ENCODE data around the gene ZFP36.
"Not testable (repeated sequence)": the region's sequence is repeated elsewhere in the genome, so short reads cannot be mapped to it uniquely, and the experiment has no call there.

ZFP36 gene

GRCh38 chr19:39379366-39379765 is 27.3 kb upstream of the ZFP36 start:
- peaks cover 76% of the 10 kb centered on the region for H3K36me3 ChIP-seq (replicated peaks)
- DNase-seq (ENCODE audit: low spot score in 2 of 2); H3K4me1 ChIP-seq; H3K9me3 ChIP-seq; H3K27me3 ChIP-seq (ENCODE audit: low read depth); in situ Hi-C loops (cut with MboI; ENCODE audit: low sequenced_read_pairs); H3K4me3 ChIP-seq: not testable (repeated sequence)

- H3K4me1 ChIP-seq: no peaks in the 10 kb centered on the region
- H3K36me3 ChIP-seq (replicated peaks): peaks cover 78% of the 10 kb centered on the region
- no peak overlapping the region for H3K4me3 ChIP-seq
- DNase-seq (ENCODE audit: low spot score in 2 of 2): no peak
- H3K9me3 ChIP-seq: no peaks in the 10 kb centered on the region
- H3K27me3 ChIP-seq (ENCODE audit: low read depth): no peaks in the 10 kb centered on the region
- in situ Hi-C loops (cut with MboI; ENCODE audit: low sequenced_read_pairs): no loop called here
These were observed 26.7 kb upstream of the ZFP36 start for GRCh38 chr19:39379865-39380396.

GRCh38 chr19:39380521-39381502 is 25.8 kb upstream of the ZFP36 start:
- Histone ChIP-seq H3K27me3 (ENCODE audit: low read depth) (no peaks in the 10 kb centered on the region), H3K4me1 (no peaks in the 10 kb centered on the region), H3K9me3 (no peaks in the 10 kb centered on the region), H3K4me3 (no peak overlapping the region), H3K36me3 (replicated peaks) (peaks cover 81% of the 10 kb centered on the region)
- DNase-seq (ENCODE audit: low spot score in 2 of 2): no peak
- in situ Hi-C loops (cut with MboI; ENCODE audit: low sequenced_read_pairs): no loop called here

GRCh38 chr19:39381910-39382611 is 24.6 kb upstream of the ZFP36 start:
- in situ Hi-C loops (cut with MboI; ENCODE audit: low sequenced_read_pairs): no loop called here
- no peak for DNase-seq (ENCODE audit: low spot score in 2 of 2)
- Histone ChIP-seq H3K4me1 (no peaks in the 10 kb centered on the region), H3K27me3 (ENCODE audit: low read depth) (no peaks in the 10 kb centered on the region), H3K4me3 (no peak overlapping the region), H3K36me3 (replicated peaks) (peaks cover 81% of the 10 kb centered on the region), H3K9me3 (no peaks in the 10 kb centered on the region)

- Histone ChIP-seq H3K4me1 (no peaks in the 10 kb centered on the region), H3K27me3 (ENCODE audit: low read depth) (no peaks in the 10 kb centered on the region), H3K36me3 (replicated peaks) (peaks cover 79% of the 10 kb centered on the region), H3K4me3 (no peak overlapping the region), H3K9me3 (no peaks in the 10 kb centered on the region)
- DNase-seq (ENCODE audit: low spot score in 2 of 2): no peak
- in situ Hi-C loops (cut with MboI; ENCODE audit: low sequenced_read_pairs): no loop called here
These were observed 23.4 kb upstream of the ZFP36 start for GRCh38 chr19:39382991-39383828.

- Histone ChIP-seq H3K9me3 (no peaks in the 10 kb centered on the region), H3K36me3 (replicated peaks) (peaks cover 72% of the 10 kb centered on the region), H3K4me3 (no peak overlapping the region), H3K4me1 (no peaks in the 10 kb centered on the region; the same call in 1 of the 2 replicates), H3K27me3 (ENCODE audit: low read depth) (no peaks in the 10 kb centered on the region)
- DNase-seq (ENCODE audit: low spot score in 2 of 2): no peak
- in situ Hi-C loops (cut with MboI; ENCODE audit: low sequenced_read_pairs): no loop called here
These were observed 21.6 kb upstream of the ZFP36 start for GRCh38 chr19:39384839-39385568.

- H3K9me3 ChIP-seq: no peaks in the 10 kb centered on the region
- no peaks in the 10 kb centered on the region for H3K27me3 ChIP-seq (ENCODE audit: low read depth)
- in situ Hi-C loops (cut with MboI; ENCODE audit: low sequenced_read_pairs): no loop called here
- no peak overlapping the region for H3K4me3 ChIP-seq
- DNase-seq (ENCODE audit: low spot score in 2 of 2): no peak
- H3K4me1 ChIP-seq: no peaks in the 10 kb centered on the region; the same call in 1 of the 2 replicates
- H3K36me3 ChIP-seq (replicated peaks): peaks cover 63% of the 10 kb centered on the region
These were observed 20.8 kb upstream of the ZFP36 start for GRCh38 chr19:39385629-39386411.

GRCh38 chr19:39386557-39386956 is 20.1 kb upstream of the ZFP36 start:
- DNase-seq (ENCODE audit: low spot score in 2 of 2): no peak
- Histone ChIP-seq H3K36me3 (replicated peaks) (peaks cover 56% of the 10 kb centered on the region), H3K4me1 (no peaks in the 10 kb centered on the region; the same call in 1 of the 2 replicates), H3K9me3 (no peaks in the 10 kb centered on the region), H3K27me3 (ENCODE audit: low read depth) (no peaks in the 10 kb centered on the region), H3K4me3 (no peak overlapping the region)
- in situ Hi-C loops (cut with MboI; ENCODE audit: low sequenced_read_pairs): no loop called here

- Histone ChIP-seq H3K27me3 (ENCODE audit: low read depth) (no peaks in the 10 kb centered on the region), H3K36me3 (replicated peaks) (peaks cover 53% of the 10 kb centered on the region), H3K9me3 (no peaks in the 10 kb centered on the region), H3K4me1 (peaks cover 3% of the 10 kb centered on the region; the same call in 1 of the 2 replicates), H3K4me3 (no peak overlapping the region)
- in situ Hi-C loops (cut with MboI; ENCODE audit: low sequenced_read_pairs): no loop called here
- no peak for DNase-seq (ENCODE audit: low spot score in 2 of 2)
These were observed 18.0 kb upstream of the ZFP36 start for GRCh38 chr19:39388657-39389056.

GRCh38 chr19:39389631-39390414 is 16.8 kb upstream of the ZFP36 start:
- Histone ChIP-seq H3K4me3 (peak overlapping the region; percentile 90), H3K9me3 (no peaks in the 10 kb centered on the region), H3K36me3 (replicated peaks) (peaks cover 53% of the 10 kb centered on the region), H3K27me3 (ENCODE audit: low read depth) (no peaks in the 10 kb centered on the region), H3K4me1 (peaks cover 3% of the 10 kb centered on the region; the same call in 1 of the 2 replicates)
- in situ Hi-C loops (cut with MboI; ENCODE audit: low sequenced_read_pairs): no loop called here
- DNase-seq (ENCODE audit: low spot score in 2 of 2): no peak

- H3K27me3 ChIP-seq (ENCODE audit: low read depth): no peaks in the 10 kb centered on the region
- in situ Hi-C loops (cut with MboI; ENCODE audit: low sequenced_read_pairs): no loop called here
- DNase-seq (ENCODE audit: low spot score in 2 of 2): no peak
- H3K36me3 ChIP-seq (replicated peaks): peaks cover 53% of the 10 kb centered on the region
- peak overlapping the region; percentile 90 for H3K4me3 ChIP-seq
- H3K9me3 ChIP-seq: no peaks in the 10 kb centered on the region
- H3K4me1 ChIP-seq: peaks cover 3% of the 10 kb centered on the region; the same call in 1 of the 2 replicates
These were observed 16.2 kb upstream of the ZFP36 start for GRCh38 chr19:39390451-39390750.

Measured in HAP-1 (cell line).